ENCODE measurements around the gene ARHGAP15.

The ARHGAP15 gene

DNA sequence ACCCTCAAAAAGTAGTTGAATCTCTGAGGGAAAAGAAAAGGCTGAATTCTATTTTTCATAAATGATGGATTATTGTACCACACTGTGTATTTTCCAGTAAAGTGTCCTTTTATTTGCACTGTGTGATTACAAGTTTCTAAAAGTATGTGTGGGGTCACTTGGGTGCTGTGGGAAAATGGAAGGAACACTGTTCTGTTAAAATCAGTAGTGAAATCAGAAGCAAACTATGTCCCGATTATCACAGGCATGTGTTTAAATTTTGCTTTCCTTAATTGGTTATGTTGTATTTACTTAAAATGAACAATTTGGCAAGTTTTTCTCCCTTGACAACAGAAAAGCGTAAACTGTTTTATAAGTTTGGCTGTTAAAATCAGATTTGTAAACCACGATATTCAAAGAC lies 353.1 kb downstream of the ARHGAP15 start:
- H3K4me1 ChIP-seq (ENCODE audit: control insufficient read depth in 1 of 2, insufficient read depth in 2 of 2, low read length in 2 of 2): no peaks in the 10 kb centered on the region
- no peak overlapping the region for H3K4me2 ChIP-seq (ENCODE audit: low read length)
- H3K27me3 ChIP-seq (ENCODE audit: insufficient read depth, low read length): no peaks in the 10 kb centered on the region
- no peak overlapping the region for H2BK12ac ChIP-seq (ENCODE audit: low read length)
- no peak overlapping the region for H2AK5ac ChIP-seq (ENCODE audit: low read length)
- no peak overlapping the region for H3K18ac ChIP-seq (ENCODE audit: low read length)
- H3K79me2 ChIP-seq (ENCODE audit: control insufficient read depth, insufficient read depth, low read length, poor library complexity): no peaks in the 10 kb centered on the region
- no peak overlapping the region for H3K4ac ChIP-seq (ENCODE audit: low read depth, low read length)
- H3K4me3 ChIP-seq (ENCODE audit: low read depth, low read length): no peak overlapping the region
- H4K8ac ChIP-seq (ENCODE audit: low read depth, low read length): no peak overlapping the region
- H3K23ac ChIP-seq (ENCODE audit: low read length): no peak overlapping the region
- H3K36me3 ChIP-seq (ENCODE audit: control insufficient read depth in 1 of 2, insufficient read depth in 2 of 2, low read length in 2 of 2): no peaks in the 10 kb centered on the region
- no peaks in the 10 kb centered on the region for H3K9me3 ChIP-seq (ENCODE audit: insufficient read depth, low read depth, low read length)
- no peak overlapping the region for H2BK120ac ChIP-seq (ENCODE audit: insufficient read depth, low read length, poor library complexity)
- no peak overlapping the region for H2BK5ac ChIP-seq (ENCODE audit: low read depth, low read length, poor library complexity)
- H4K91ac ChIP-seq (ENCODE audit: low read depth, low read length): no peak overlapping the region
- no peak for DNase-seq
- no CpG with 5 or more reads among the region's 3 CpGs for WGBS (ENCODE audit: extremely low coverage, insufficient coverage, insufficient read length)
- H2AFZ ChIP-seq (ENCODE audit: insufficient read depth, low read length, poor library complexity): no peak overlapping the region
- no peak overlapping the region for H4K12ac ChIP-seq (ENCODE audit: low read depth, low read length)
- no peak overlapping the region for H3K14ac ChIP-seq (ENCODE audit: low read length)
- no peak overlapping the region for H3K27ac ChIP-seq (ENCODE audit: low read depth, low read length)
- H3K79me1 ChIP-seq (ENCODE audit: low read length): no peaks in the 10 kb centered on the region
- no peak overlapping the region for H3K9ac ChIP-seq (ENCODE audit: low read length)

DNA sequence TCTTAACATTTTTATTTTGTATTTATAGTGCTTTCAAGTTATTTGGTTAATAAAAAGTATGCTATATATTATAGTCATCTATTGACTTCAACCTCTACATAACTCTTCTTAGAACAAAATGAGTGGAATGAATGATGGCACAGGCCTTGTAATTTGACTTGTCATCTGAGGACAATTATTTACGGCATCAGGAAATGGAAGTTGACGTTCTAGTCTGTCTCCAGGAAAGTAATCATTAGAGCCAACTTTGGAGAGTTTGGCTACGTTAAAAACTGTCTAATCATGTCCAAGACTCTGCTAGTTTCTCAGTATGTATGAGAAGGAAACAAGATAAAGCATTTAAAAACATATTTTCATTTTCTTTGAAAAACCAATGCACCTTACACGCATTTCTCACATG lies 353.6 kb downstream of the ARHGAP15 start:
- no peak overlapping the region for H4K8ac ChIP-seq (ENCODE audit: low read depth, low read length)
- H3K9me3 ChIP-seq (ENCODE audit: insufficient read depth, low read depth, low read length): no peaks in the 10 kb centered on the region
- H3K27me3 ChIP-seq (ENCODE audit: insufficient read depth, low read length): no peaks in the 10 kb centered on the region
- no peaks in the 10 kb centered on the region for H3K79me2 ChIP-seq (ENCODE audit: control insufficient read depth, insufficient read depth, low read length, poor library complexity)
- no peak overlapping the region for H3K18ac ChIP-seq (ENCODE audit: low read length)
- no peak overlapping the region for H4K12ac ChIP-seq (ENCODE audit: low read depth, low read length)
- no peak overlapping the region for H3K14ac ChIP-seq (ENCODE audit: low read length)
- no peak overlapping the region for H3K9ac ChIP-seq (ENCODE audit: low read length)
- no peaks in the 10 kb centered on the region for H3K79me1 ChIP-seq (ENCODE audit: low read length)
- no peak overlapping the region for H2AFZ ChIP-seq (ENCODE audit: insufficient read depth, low read length, poor library complexity)
- H3K4ac ChIP-seq (ENCODE audit: low read depth, low read length): no peak overlapping the region
- no CpG with 5 or more reads among the region's 4 CpGs for WGBS (ENCODE audit: extremely low coverage, insufficient coverage, insufficient read length)
- no peak overlapping the region for H2AK5ac ChIP-seq (ENCODE audit: low read length)
- H2BK12ac ChIP-seq (ENCODE audit: low read length): no peak overlapping the region
- no peak for DNase-seq
- no peaks in the 10 kb centered on the region for H3K36me3 ChIP-seq (ENCODE audit: control insufficient read depth in 1 of 2, insufficient read depth in 2 of 2, low read length in 2 of 2)
- no peak overlapping the region for H3K4me3 ChIP-seq (ENCODE audit: low read depth, low read length)
- no peak overlapping the region for H3K27ac ChIP-seq (ENCODE audit: low read depth, low read length)
- no peak overlapping the region for H2BK5ac ChIP-seq (ENCODE audit: low read depth, low read length, poor library complexity)
- H4K91ac ChIP-seq (ENCODE audit: low read depth, low read length): no peak overlapping the region
- H3K23ac ChIP-seq (ENCODE audit: low read length): no peak overlapping the region
- H3K4me2 ChIP-seq (ENCODE audit: low read length): no peak overlapping the region
- no peak overlapping the region for H2BK120ac ChIP-seq (ENCODE audit: insufficient read depth, low read length, poor library complexity)
- no peaks in the 10 kb centered on the region for H3K4me1 ChIP-seq (ENCODE audit: control insufficient read depth in 1 of 2, insufficient read depth in 2 of 2, low read length in 2 of 2)

DNA sequence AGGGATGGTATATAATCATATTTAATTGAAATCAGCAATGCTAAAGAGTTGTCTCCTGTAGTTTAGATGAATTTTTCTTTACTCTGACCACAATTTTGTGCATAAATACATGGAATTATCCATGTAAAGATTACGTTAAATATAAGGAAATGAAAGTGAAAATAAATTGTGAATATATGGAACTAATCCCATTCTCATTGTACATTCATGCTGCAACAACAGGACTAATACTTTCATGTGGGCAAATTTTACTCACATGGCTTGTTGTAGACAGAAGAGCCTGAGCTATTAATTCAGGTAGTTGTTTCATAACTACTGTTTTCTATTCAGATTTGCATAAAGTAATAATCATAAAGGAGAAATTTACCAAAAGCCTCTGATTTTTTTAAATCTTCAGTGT lies 357.8 kb downstream of the ARHGAP15 start:
- H3K14ac ChIP-seq (ENCODE audit: low read length): no peak overlapping the region
- no peak overlapping the region for H3K27ac ChIP-seq (ENCODE audit: low read depth, low read length)
- H3K4ac ChIP-seq (ENCODE audit: low read depth, low read length): no peak overlapping the region
- no peak overlapping the region for H3K23ac ChIP-seq (ENCODE audit: low read length)
- H2AK5ac ChIP-seq (ENCODE audit: low read length): no peak overlapping the region
- H3K4me3 ChIP-seq (ENCODE audit: low read depth, low read length): no peak overlapping the region
- H2BK12ac ChIP-seq (ENCODE audit: low read length): no peak overlapping the region
- no peaks in the 10 kb centered on the region for H3K4me1 ChIP-seq (ENCODE audit: control insufficient read depth in 1 of 2, insufficient read depth in 2 of 2, low read length in 2 of 2)
- H4K12ac ChIP-seq (ENCODE audit: low read depth, low read length): no peak overlapping the region
- no peaks in the 10 kb centered on the region for H3K79me1 ChIP-seq (ENCODE audit: low read length)
- H4K91ac ChIP-seq (ENCODE audit: low read depth, low read length): no peak overlapping the region
- H3K9me3 ChIP-seq (ENCODE audit: insufficient read depth, low read depth, low read length): no peaks in the 10 kb centered on the region
- whole genome bisulfite sequencing (ENCODE audit: extremely low coverage, insufficient coverage, insufficient read length): no CpG with 5 or more reads among the region's 1 CpG
- no peaks in the 10 kb centered on the region for H3K79me2 ChIP-seq (ENCODE audit: control insufficient read depth, insufficient read depth, low read length, poor library complexity)
- no peak overlapping the region for H4K8ac ChIP-seq (ENCODE audit: low read depth, low read length)
- H2BK5ac ChIP-seq (ENCODE audit: low read depth, low read length, poor library complexity): no peak overlapping the region
- H3K9ac ChIP-seq (ENCODE audit: low read length): no peak overlapping the region
- H3K18ac ChIP-seq (ENCODE audit: low read length): no peak overlapping the region
- no peak overlapping the region for H3K4me2 ChIP-seq (ENCODE audit: low read length)
- no peak overlapping the region for H2BK120ac ChIP-seq (ENCODE audit: insufficient read depth, low read length, poor library complexity)
- no peak overlapping the region for H2AFZ ChIP-seq (ENCODE audit: insufficient read depth, low read length, poor library complexity)
- H3K36me3 ChIP-seq (ENCODE audit: control insufficient read depth in 1 of 2, insufficient read depth in 2 of 2, low read length in 2 of 2): no peaks in the 10 kb centered on the region
- H3K27me3 ChIP-seq (ENCODE audit: insufficient read depth, low read length): no peaks in the 10 kb centered on the region
- no peak for DNase-seq

DNA sequence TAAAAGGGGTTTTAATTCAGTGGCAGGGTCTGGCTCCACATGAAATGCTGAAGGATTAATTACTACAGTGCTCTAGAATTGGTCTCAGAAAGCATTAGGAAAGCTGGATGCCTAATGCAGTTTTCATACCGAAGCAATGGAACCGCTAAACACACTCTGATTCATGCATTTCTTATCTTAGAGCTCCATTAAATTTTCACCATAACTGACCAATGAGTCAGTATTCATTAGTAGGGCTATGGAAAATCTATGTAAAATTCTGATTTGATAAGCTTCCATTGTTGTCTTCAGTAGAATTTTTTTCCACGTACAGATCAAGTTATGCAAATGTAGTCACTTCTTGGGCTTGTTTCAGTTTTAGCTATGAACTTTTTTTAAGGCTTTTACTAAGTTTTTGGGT lies 359.9 kb downstream of the ARHGAP15 start:
- no CpG with 5 or more reads among the region's 3 CpGs for WGBS (ENCODE audit: extremely low coverage, insufficient coverage, insufficient read length)
- no peak overlapping the region for H2BK120ac ChIP-seq (ENCODE audit: insufficient read depth, low read length, poor library complexity)
- no peak overlapping the region for H2AK5ac ChIP-seq (ENCODE audit: low read length)
- H3K14ac ChIP-seq (ENCODE audit: low read length): no peak overlapping the region
- no peak overlapping the region for H4K8ac ChIP-seq (ENCODE audit: low read depth, low read length)
- H3K18ac ChIP-seq (ENCODE audit: low read length): no peak overlapping the region
- no peak overlapping the region for H3K9ac ChIP-seq (ENCODE audit: low read length)
- no peaks in the 10 kb centered on the region for H3K79me1 ChIP-seq (ENCODE audit: low read length)
- no peak overlapping the region for H3K27ac ChIP-seq (ENCODE audit: low read depth, low read length)
- no peaks in the 10 kb centered on the region for H3K79me2 ChIP-seq (ENCODE audit: control insufficient read depth, insufficient read depth, low read length, poor library complexity)
- no peaks in the 10 kb centered on the region for H3K27me3 ChIP-seq (ENCODE audit: insufficient read depth, low read length)
- H3K4ac ChIP-seq (ENCODE audit: low read depth, low read length): no peak overlapping the region
- no peak overlapping the region for H3K4me2 ChIP-seq (ENCODE audit: low read length)
- H4K91ac ChIP-seq (ENCODE audit: low read depth, low read length): no peak overlapping the region
- H3K23ac ChIP-seq (ENCODE audit: low read length): no peak overlapping the region
- no peaks in the 10 kb centered on the region for H3K36me3 ChIP-seq (ENCODE audit: control insufficient read depth in 1 of 2, insufficient read depth in 2 of 2, low read length in 2 of 2)
- no peak overlapping the region for H2AFZ ChIP-seq (ENCODE audit: insufficient read depth, low read length, poor library complexity)
- peak in 1 of 2 donors; percentile 25 for DNase-seq
- H3K9me3 ChIP-seq (ENCODE audit: insufficient read depth, low read depth, low read length): no peaks in the 10 kb centered on the region
- no peak overlapping the region for H2BK5ac ChIP-seq (ENCODE audit: low read depth, low read length, poor library complexity)
- no peaks in the 10 kb centered on the region for H3K4me1 ChIP-seq (ENCODE audit: control insufficient read depth in 1 of 2, insufficient read depth in 2 of 2, low read length in 2 of 2)
- H3K4me3 ChIP-seq (ENCODE audit: low read depth, low read length): no peak overlapping the region
- H2BK12ac ChIP-seq (ENCODE audit: low read length): no peak overlapping the region
- H4K12ac ChIP-seq (ENCODE audit: low read depth, low read length): no peak overlapping the region

Data from trophoblast cell (in vitro differentiated cells and primary cell).